Measurements from ENCODE around the gene TWIST2. TPM values are rescaled to one million over a fixed set of nuclear protein-coding genes. Genes with fewer than 3 reads are reported as not detected.

The TWIST2 gene
- total and polyA plus RNA-seq, 9 of the 15 experiments (the other 6 are each of a cell fraction or from before 2014, with no cell fraction given), result not detected

DNA sequence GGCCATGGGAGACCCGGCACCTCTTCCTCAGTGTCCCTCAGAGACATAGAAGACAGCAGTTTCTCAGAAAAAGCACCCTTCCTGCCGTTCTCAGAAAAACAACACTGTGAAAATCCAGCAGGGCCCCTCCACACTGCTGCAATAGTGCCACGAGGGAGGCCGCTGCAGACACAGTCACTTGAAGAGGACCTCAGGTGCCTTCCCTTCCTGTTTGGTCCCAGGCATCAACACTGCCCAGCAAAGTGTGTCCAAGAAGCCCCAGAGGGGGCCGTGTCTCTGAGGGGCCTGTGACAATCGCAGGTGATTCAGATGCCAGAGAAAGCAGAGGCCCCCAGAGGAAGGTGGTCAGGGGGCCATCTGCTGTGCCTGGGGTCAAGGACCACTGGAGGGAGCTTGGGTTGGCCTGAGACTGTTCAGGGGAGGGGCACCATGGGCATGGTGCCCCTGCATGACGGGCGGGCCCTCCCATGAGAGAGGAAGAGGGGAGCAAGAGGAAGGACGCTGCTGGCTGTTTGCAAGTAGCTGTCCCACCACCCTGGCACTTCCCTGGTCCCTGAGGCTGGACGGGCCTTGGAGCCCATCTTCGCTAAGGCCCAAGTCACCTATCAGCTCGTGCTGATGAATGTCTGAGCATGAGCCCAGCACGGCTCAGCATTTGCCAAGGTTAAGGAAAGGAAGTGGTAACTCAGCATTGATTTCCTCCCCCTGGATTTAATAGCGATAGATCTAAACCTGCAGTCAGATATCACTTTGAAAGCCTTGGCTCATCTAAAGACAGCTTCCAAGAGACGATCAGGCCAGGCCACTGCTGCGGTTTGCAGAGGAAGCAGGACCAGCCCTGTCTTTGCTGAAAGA, 9.1 kb downstream of the TWIST2 start:
- no peak for DNase-seq (ENCODE audit: extremely low read depth in 1 of 4, low spot score in 3 of 4)
- WGBS (ENCODE audit: insufficient coverage, low coverage, missing lambda C conversion rate), result 2% methylated on average over 13 of the region's 16 CpGs
- ChIA-PET CTCF (ENCODE audit: low intra/inter-chr PET ratio) (no interaction called here), POLR2A (no interaction called here)
- no peaks in the 10 kb centered on the region for H3K79me2 ChIP-seq (ENCODE audit: control insufficient read depth, insufficient read depth, low read length)
- no peaks in the 10 kb centered on the region for H3K9me1 ChIP-seq (ENCODE audit: control insufficient read depth, insufficient read depth, low read length)
- FAIRE-seq, result no peak
- H3K4me2 ChIP-seq (ENCODE audit: insufficient read depth, low read length), result no peak overlapping the region
- no peak for ATAC-seq
- in situ Hi-C loops (cut with MboI) (no loop called here), intact Hi-C loops (cut with micrococcal nuclease) (no loop called here)
- no peak overlapping the region for H3K9ac ChIP-seq (ENCODE audit: insufficient read depth in 1 of 2, low read depth in 2 of 2, low read length in 2 of 2)
- H3K27ac ChIP-seq (ENCODE audit: extremely low read depth, low read depth, low read length), result no peak overlapping the region
- BruUV-seq (replicated peaks), result no TSS peak
- no peaks in the 10 kb centered on the region for H3K4me1 ChIP-seq (replicated peaks in 1 of 2; ENCODE audit: control insufficient read depth in 2 of 2, insufficient read depth in 2 of 2, low read length in 2 of 2)
- no peak overlapping the region for H2AFZ ChIP-seq (ENCODE audit: low read depth, low read length)
- no peaks in the 10 kb centered on the region for H4K20me1 ChIP-seq (replicated peaks; ENCODE audit: control insufficient read depth, insufficient read depth, low read length)
- H3K27me3 ChIP-seq (ENCODE audit: control insufficient read depth in 2 of 2, insufficient read depth in 2 of 2, low read length in 2 of 2), result peaks cover 6 to 49% of the 10 kb centered on the region in 2 experiments; a peak in 4 of 5 replicates
- TF ChIP-seq HMG20B (CRISPR knock-in tag; IDR thresholded peaks at IDR 0.05), result no peak
- no peak overlapping the region for H3K4me3 ChIP-seq
- H3K9me3 ChIP-seq (replicated peaks; ENCODE audit: control insufficient read depth, insufficient read depth, low read depth, low read length), result no peaks in the 10 kb centered on the region
- no peaks in the 10 kb centered on the region for H3K36me3 ChIP-seq (ENCODE audit: control insufficient read depth, insufficient read depth, low read length)

DNA sequence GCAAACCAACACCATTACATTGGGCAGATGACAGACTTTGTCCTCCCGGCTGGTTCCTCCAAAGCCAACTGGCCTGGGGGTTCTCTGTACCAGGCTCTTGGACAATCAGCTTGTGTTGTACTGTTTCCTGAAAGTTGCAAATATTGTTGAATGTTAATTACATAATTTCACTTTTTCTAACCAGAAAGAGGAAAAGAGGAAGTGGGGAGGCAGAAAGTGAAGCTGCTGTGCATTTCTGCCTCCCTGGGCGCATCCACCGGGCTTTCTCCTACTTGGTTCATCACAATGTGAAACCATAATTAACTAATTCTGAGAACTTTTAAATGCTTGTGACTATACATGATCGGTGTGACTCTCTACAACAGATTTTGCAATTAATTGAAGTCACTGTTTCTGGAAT, 10.1 kb downstream of the TWIST2 start:
- Histone ChIP-seq H3K36me3 (ENCODE audit: control insufficient read depth, insufficient read depth, low read length) (no peaks in the 10 kb centered on the region), H3K9me3 (replicated peaks; ENCODE audit: control insufficient read depth, insufficient read depth, low read depth, low read length) (no peaks in the 10 kb centered on the region), H3K27me3 (ENCODE audit: control insufficient read depth in 2 of 2, insufficient read depth in 2 of 2, low read length in 2 of 2) (peaks cover 6 to 53% of the 10 kb centered on the region in 2 experiments), H3K9ac (ENCODE audit: insufficient read depth in 1 of 2, low read depth in 2 of 2, low read length in 2 of 2) (no peak overlapping the region), H2AFZ (ENCODE audit: low read depth, low read length) (no peak overlapping the region), H4K20me1 (replicated peaks; ENCODE audit: control insufficient read depth, insufficient read depth, low read length) (no peaks in the 10 kb centered on the region), H3K79me2 (ENCODE audit: control insufficient read depth, insufficient read depth, low read length) (no peaks in the 10 kb centered on the region), H3K9me1 (ENCODE audit: control insufficient read depth, insufficient read depth, low read length) (no peaks in the 10 kb centered on the region), H3K4me2 (ENCODE audit: insufficient read depth, low read length) (no peak overlapping the region), H3K27ac (ENCODE audit: extremely low read depth, low read depth, low read length) (no peak overlapping the region), H3K4me3 (no peak overlapping the region), H3K4me1 (replicated peaks in 1 of 2; ENCODE audit: control insufficient read depth in 2 of 2, insufficient read depth in 2 of 2, low read length in 2 of 2) (no peaks in the 10 kb centered on the region)
- intact Hi-C loops (cut with micrococcal nuclease), result no loop called here
- DNase-seq (ENCODE audit: extremely low read depth in 1 of 4, low spot score in 3 of 4), result no peak
- 0% methylated on average over 3 of the region's 4 CpGs for WGBS (ENCODE audit: insufficient coverage, low coverage, missing lambda C conversion rate)
- no peak for FAIRE-seq
- BruUV-seq (replicated peaks), result no TSS peak
- TF ChIP-seq, protein P1, sequence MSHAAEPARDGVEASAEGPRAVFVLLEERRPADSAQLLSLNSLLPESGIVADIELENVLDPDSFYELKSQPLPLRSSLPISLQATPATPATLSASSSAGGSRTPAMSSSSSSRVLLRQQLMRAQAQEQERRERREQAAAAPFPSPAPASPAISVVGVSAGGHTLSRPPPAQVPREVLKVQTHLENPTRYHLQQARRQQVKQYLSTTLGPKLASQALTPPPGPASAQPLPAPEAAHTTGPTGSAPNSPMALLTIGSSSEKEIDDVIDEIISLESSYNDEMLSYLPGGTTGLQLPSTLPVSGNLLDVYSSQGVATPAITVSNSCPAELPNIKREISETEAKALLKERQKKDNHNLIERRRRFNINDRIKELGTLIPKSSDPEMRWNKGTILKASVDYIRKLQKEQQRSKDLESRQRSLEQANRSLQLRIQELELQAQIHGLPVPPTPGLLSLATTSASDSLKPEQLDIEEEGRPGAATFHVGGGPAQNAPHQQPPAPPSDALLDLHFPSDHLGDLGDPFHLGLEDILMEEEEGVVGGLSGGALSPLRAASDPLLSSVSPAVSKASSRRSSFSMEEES (CRISPR knock-in tag; IDR thresholded peaks at IDR 0.05), result no peak
- no peak for TF ChIP-seq KLF6 (CRISPR knock-in tag; IDR thresholded peaks at IDR 0.05; ENCODE audit: borderline replicate concordance)
- no peak for TF ChIP-seq RBM14 (IDR thresholded peaks at IDR 0.05; ENCODE audit: borderline replicate concordance, insufficient read depth, low read depth, low read length)
- TF ChIP-seq SPI1 (IDR thresholded peaks at IDR 0.05; ENCODE audit: borderline replicate concordance, low read depth, low read length), result peak; percentile 83
- TF ChIP-seq PTTG1 (tag; IDR thresholded peaks at IDR 0.05; ENCODE audit: low read depth), result no peak
- no peak for TF ChIP-seq NFIC (IDR thresholded peaks at IDR 0.05)
- ChIA-PET CTCF (ENCODE audit: low intra/inter-chr PET ratio) (no interaction called here), POLR2A (interaction anchor here (0.7 kb wide), 1 partner anchor 561 kb away, joined by 3 read pairs; no protein-coding TSS in a partner anchor)
- no peak for ATAC-seq
- in situ Hi-C loops (cut with MboI), result no loop called here

Measured in K562 (cell line).